ENCODE data around the gene DCAF7. TPM values are rescaled to one million over a fixed set of nuclear protein-coding genes. Genes with fewer than 3 reads are reported as not detected.

DCAF7 gene
- total RNA-seq, 1 experiment from 2014 or later, result 144 TPM

- CTCF ChIA-PET, result no interaction called here
- POLR2A ChIA-PET, result no interaction called here
- peaks cover 30% of the 10 kb centered on the region for H3K27me3 ChIP-seq (ENCODE audit: insufficient read depth, low read length)
- no peaks in the 10 kb centered on the region for H4K20me1 ChIP-seq (ENCODE audit: insufficient read depth)
- H3K79me2 ChIP-seq (ENCODE audit: insufficient read depth, low read length), result no peaks in the 10 kb centered on the region
- intact Hi-C loops (cut with micrococcal nuclease), result no loop called here
- BruUV-seq (replicated peaks), result no TSS peak
- H3K9me2 ChIP-seq (ENCODE audit: insufficient read depth), result no peaks in the 10 kb centered on the region
- H3K4me1 ChIP-seq (ENCODE audit: control insufficient read depth in 1 of 2, insufficient read depth in 2 of 2, low read length in 2 of 2), result peaks cover 3 to 5% of the 10 kb centered on the region in 2 experiments; a peak in 3 of 4 replicates
- TF ChIP-seq ELF1 (IDR thresholded peaks at IDR 0.05; ENCODE audit: borderline replicate concordance, low read depth) (no peak), POLR2A (IDR thresholded peaks at IDR 0.05; ENCODE audit: borderline replicate concordance, extremely low read depth, insufficient read depth, insufficient read length) (no peak), SP1 (IDR thresholded peaks at IDR 0.05; ENCODE audit: low read depth) (no peak), ZNF274 (IDR thresholded peaks at IDR 0.05; ENCODE audit: low read depth, low read length) (no peak), CBX3 (IDR thresholded peaks at IDR 0.05; ENCODE audit: low read depth) (no peak), SRF (IDR thresholded peaks at IDR 0.05; ENCODE audit: low read depth) (no peak), POLR2AphosphoS5 (IDR thresholded peaks at IDR 0.05; ENCODE audit: low read depth, low read length) (no peak), TCF7L2 (IDR thresholded peaks at IDR 0.05; ENCODE audit: borderline replicate concordance, extremely low read depth, insufficient read depth, insufficient read length) (no peak), MAX (IDR thresholded peaks at IDR 0.05) (no peak), YY1 (IDR thresholded peaks at IDR 0.05; ENCODE audit: extremely low read depth, insufficient replicate concordance, low read depth, low read length) (no peak), RAD21 (IDR thresholded peaks at IDR 0.05; ENCODE audit: low read depth) (no peak), REST (IDR thresholded peaks at IDR 0.05; ENCODE audit: low read depth) (no peak), CEBPB (IDR thresholded peaks at IDR 0.05; ENCODE audit: low read depth) (no peak), JUND (IDR thresholded peaks at IDR 0.05) (no peak), SIN3A (IDR thresholded peaks at IDR 0.05; ENCODE audit: low read depth) (no peak), ATF3 (IDR thresholded peaks at IDR 0.05) (no peak), FOSL1 (IDR thresholded peaks at IDR 0.05; ENCODE audit: low read depth) (no peak), ZFX (IDR thresholded peaks at IDR 0.05) (no peak), EZH2 (IDR thresholded peaks at IDR 0.05) (no peak), EGR1 (IDR thresholded peaks at IDR 0.05; ENCODE audit: low read depth) (no peak)
- no peak overlapping the region for H3K9ac ChIP-seq (ENCODE audit: low read length)
- no peak overlapping the region for H2AFZ ChIP-seq (ENCODE audit: low read depth, low read length, poor library complexity, severe bottlenecking)
- no peak overlapping the region for H3K4me3 ChIP-seq (replicated peaks in 1 of 2; ENCODE audit: low read depth in 1 of 2, low read length in 2 of 2)
- no peak overlapping the region for H3K4me2 ChIP-seq (ENCODE audit: low read length)
- ATAC-seq (no peak), DNase-seq (ENCODE audit: low read depth, low spot score) (no peak)
- no peak overlapping the region for H3K27ac ChIP-seq (ENCODE audit: low read depth, low read length)
- no peaks in the 10 kb centered on the region for H3K9me3 ChIP-seq (ENCODE audit: control insufficient read depth in 1 of 2, insufficient read depth in 1 of 2, low read depth in 1 of 2, low read length in 2 of 2)
- RAD21 ChIA-PET (ENCODE audit: low non-redundant PET in 1 of 2, low total read pairs in 2 of 2, uncharacterized antibody in 2 of 2, unreplicated experiment in 2 of 2), result no interaction called here
- no peaks in the 10 kb centered on the region for H3K36me3 ChIP-seq (ENCODE audit: control insufficient read depth in 1 of 2, insufficient read depth in 2 of 2, low read length in 2 of 2)
Measured at GRCh38 chr17:63525190-63525946, 24.9 kb upstream of the DCAF7 start.
